Measurements from ENCODE around the gene PPP1R8. TPM values are rescaled to one million over a fixed set of nuclear protein-coding genes. Genes with fewer than 3 reads are reported as not detected.

PPP1R8 gene
- total and polyA plus RNA-seq, 10 of the 15 experiments (the other 5 are each of a cell fraction or from before 2014, with no cell fraction given) = 10.2 to 77.0 (median 53.0) TPM

- TF ChIP-seq ATF2 (IDR thresholded peaks at IDR 0.05; ENCODE audit: low read length) = no peak
- 0 out of 2 replicates have a peak, but pooled peaks have one; percentile 23 for TF ChIP-seq YY1 (IDR thresholded peaks at IDR 0.05; ENCODE audit: low read depth, low read length)
- peak; percentile 78 for TF ChIP-seq ZNF687 (IDR thresholded peaks at IDR 0.05)
- no peak for TF ChIP-seq SP1 (IDR thresholded peaks at IDR 0.05; ENCODE audit: low read depth, low read length)
- TF ChIP-seq PBX3 (IDR thresholded peaks at IDR 0.05; ENCODE audit: insufficient replicate concordance, low read depth, low read length) = no peak
- no peak for TF ChIP-seq RB1 (IDR thresholded peaks at IDR 0.05; ENCODE audit: borderline replicate concordance)
- TF ChIP-seq TCF3 (IDR thresholded peaks at IDR 0.05; ENCODE audit: borderline replicate concordance, insufficient read depth, low read depth, low read length) = peak; percentile 57; the same call in 1 of the 2 replicates
- no peak; the same call in 1 of the 2 replicates for TF ChIP-seq PAX5 (IDR thresholded peaks at IDR 0.05; ENCODE audit: borderline replicate concordance, low read depth, low read length)
- peak; percentile 52 for TF ChIP-seq NBN (IDR thresholded peaks at IDR 0.05)
- TF ChIP-seq HCFC1 (IDR thresholded peaks at IDR 0.05; ENCODE audit: low read length) = no peak
- no peak for TF ChIP-seq ZNF384 (IDR thresholded peaks at IDR 0.05; ENCODE audit: borderline replicate concordance, low read depth, low read length)
- no peak for TF ChIP-seq TBL1XR1 (IDR thresholded peaks at IDR 0.05; ENCODE audit: low read depth, low read length)
- TF ChIP-seq HSF1 (IDR thresholded peaks at IDR 0.05; ENCODE audit: low read depth, low read length) = no peak
- TF ChIP-seq MYC (IDR thresholded peaks at IDR 0.05; ENCODE audit: insufficient read depth, insufficient read length, insufficient replicate concordance, low read length, severe bottlenecking) = no peak
- peak; percentile 88 for TF ChIP-seq USF1 (IDR thresholded peaks at IDR 0.05; ENCODE audit: borderline replicate concordance, extremely low read length, insufficient read depth, low read depth, low read length)
- TF ChIP-seq IKZF2 (IDR thresholded peaks at IDR 0.05) = peak; percentile 88 to 89
- 0 out of 4 replicates have a peak, but pooled peaks of 1 of the 2 experiments have one; percentile 46 for TF ChIP-seq ETV6 (conservative IDR thresholded peaks at IDR 0.05 in 1 of 2, IDR thresholded peaks at IDR 0.05 in 1 of 2; ENCODE audit: borderline replicate concordance in 1 of 2, low read depth in 1 of 2)
- TF ChIP-seq FOS (IDR thresholded peaks at IDR 0.05; ENCODE audit: borderline replicate concordance, extremely low read depth, insufficient read length) = no peak
- TF ChIP-seq NFXL1 (IDR thresholded peaks at IDR 0.05; ENCODE audit: borderline replicate concordance) = no peak
- TF ChIP-seq POU2F2 (IDR thresholded peaks at IDR 0.05; ENCODE audit: borderline replicate concordance, low read depth, low read length) = 0 out of 3 replicates have a peak, but pooled peaks have one; percentile 47
Measured at GRCh38 chr1:27868932-27869718, 38.5 kb downstream of the PPP1R8 start (continued).
